GM19395 (cell line): ENCODE data around the gene SOCS3.

Experiments used
- ATAC-seq: cut with Tn5 transposase; IDR thresholded peaks from one replicate; pipeline ENCODE4 v1.9.1; 2021; ENCODE audit warnings: mild to moderate bottlenecking, moderate library complexity; ENCODE audit not compliant: unreplicated experiment

SOCS3 gene

GRCh38 chr17:78391051-78391431 lies 31.2 kb upstream of the SOCS3 start:
- ATAC-seq = no peak

GRCh38 chr17:78390241-78391050 lies 30.6 kb upstream of the SOCS3 start:
- no peak for ATAC-seq

GRCh38 chr17:78387977-78388941 lies 28.4 kb upstream of the SOCS3 start:
- no peak for ATAC-seq

DNA sequence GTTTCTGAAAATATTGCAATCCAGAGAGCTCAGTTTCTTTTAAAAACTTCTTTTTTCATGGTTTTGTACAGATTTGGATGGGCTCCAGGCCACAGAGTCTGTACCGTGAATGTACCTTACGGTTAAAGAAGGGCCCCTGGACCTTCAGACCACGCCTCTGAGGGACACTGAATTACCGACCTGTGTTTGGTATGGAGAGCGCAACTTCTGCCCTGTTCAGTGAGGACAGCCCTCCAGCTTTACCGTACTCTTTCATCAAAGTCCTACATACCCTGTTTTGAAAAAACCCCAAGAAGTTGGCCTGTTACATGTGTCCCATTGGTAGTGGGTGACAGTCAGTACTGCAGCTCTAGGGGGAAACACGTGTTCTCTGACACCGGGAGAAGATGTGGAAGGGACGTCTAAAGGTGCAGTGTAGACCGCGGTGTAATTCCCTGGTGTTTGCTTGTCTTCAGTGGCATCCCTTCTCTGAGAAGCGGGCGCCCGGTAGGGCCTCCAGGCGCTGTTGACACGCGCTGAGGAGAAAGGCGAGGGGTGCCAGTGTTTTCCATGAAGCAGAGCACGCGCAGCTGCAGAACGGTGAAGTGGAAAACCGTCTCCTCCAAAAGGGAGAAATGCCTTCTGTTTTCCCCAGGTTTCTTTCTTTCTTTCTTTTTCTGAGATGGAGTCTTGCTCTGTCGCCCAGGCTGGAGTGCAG lies 24.8 kb upstream of the SOCS3 start:
- ATAC-seq = peak; percentile 1

DNA sequence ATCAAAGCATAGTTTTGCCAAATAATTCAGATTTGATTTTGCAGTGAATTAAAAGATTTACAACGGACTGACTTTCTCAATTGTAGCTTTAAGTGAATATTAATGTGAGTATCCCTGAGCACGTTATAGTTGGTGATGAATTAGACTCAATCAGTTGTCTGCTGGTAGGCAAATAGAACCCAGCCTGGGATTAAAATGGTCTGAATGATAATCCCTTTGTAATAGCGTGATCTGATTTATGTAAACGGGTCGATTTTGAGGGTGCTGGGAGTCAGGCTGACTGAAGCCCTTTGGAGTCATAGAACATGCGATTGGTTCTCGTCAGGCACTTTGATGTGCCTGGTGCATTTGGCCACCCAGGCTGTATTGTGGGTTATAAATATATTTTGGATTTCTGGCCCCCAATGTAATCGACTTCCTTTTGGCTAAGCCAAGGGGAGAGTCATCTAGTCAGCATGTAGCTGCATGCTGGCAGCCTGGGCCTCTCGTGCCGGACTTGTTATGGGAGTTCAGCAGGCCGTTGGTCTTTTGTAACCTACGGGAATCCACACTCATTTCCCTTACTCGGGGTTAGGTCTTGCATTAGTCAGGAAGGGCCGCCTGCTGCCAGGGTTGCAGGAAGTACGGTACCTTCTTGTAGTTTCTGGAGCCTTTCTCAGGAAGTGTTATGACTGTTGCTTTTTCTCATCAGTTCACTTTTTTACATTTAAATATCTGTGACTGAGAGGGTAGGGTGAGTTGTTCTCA lies 24.0 kb upstream of the SOCS3 start:
- peak; percentile 33 for ATAC-seq

DNA sequence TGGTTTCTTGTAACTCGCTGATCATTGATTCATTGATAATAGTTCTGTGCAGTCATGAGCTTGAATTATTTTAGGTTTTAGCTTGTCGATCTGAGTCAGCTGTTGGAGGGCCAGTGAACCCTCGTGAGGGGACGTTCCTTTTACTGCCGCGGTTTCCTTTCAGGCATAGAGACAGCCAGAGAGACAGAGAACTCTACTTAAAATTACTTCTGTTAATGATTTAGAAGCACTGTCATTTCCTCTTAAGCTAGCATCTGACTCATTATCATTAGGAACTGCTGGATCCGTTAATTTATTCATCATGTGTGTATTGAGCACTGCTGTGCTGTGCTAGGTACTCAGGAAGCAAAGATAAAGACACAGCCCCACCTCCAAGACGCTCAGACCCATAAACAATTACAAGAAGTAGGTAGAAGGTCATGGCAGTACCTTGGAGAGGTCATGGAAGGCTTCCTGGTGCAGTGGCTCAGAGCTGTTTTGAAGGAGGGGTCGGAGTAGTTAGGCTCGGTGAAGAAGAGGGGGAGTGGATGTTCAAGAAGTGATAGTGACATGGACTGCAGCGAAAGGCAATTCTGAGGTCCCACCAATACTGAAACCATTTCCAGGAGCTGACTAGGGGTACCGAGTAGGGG lies 21.8 kb upstream of the SOCS3 start:
- ATAC-seq = no peak

- no peak for ATAC-seq
These were observed 20.5 kb upstream of the SOCS3 start for GRCh38 chr17:78380370-78380769.

DNA sequence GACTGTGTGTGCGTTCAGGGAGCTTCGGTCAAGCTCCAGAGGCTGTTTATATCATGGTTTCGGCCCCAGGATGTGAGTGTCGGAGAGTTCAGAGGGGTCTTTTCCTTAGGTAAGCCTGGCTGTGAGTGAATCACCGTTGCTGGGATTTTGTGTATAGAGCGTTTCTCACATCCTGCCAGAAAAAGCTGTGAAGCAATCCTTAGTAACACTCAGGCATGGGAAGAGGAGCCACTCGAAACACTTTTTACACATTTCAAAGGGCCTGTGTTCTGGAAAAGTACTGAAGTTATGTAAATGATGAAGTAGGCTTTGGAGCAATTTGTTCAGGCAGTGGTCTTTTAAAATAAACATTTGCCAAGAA lies 19.2 kb upstream of the SOCS3 start:
- ATAC-seq = no peak

DNA sequence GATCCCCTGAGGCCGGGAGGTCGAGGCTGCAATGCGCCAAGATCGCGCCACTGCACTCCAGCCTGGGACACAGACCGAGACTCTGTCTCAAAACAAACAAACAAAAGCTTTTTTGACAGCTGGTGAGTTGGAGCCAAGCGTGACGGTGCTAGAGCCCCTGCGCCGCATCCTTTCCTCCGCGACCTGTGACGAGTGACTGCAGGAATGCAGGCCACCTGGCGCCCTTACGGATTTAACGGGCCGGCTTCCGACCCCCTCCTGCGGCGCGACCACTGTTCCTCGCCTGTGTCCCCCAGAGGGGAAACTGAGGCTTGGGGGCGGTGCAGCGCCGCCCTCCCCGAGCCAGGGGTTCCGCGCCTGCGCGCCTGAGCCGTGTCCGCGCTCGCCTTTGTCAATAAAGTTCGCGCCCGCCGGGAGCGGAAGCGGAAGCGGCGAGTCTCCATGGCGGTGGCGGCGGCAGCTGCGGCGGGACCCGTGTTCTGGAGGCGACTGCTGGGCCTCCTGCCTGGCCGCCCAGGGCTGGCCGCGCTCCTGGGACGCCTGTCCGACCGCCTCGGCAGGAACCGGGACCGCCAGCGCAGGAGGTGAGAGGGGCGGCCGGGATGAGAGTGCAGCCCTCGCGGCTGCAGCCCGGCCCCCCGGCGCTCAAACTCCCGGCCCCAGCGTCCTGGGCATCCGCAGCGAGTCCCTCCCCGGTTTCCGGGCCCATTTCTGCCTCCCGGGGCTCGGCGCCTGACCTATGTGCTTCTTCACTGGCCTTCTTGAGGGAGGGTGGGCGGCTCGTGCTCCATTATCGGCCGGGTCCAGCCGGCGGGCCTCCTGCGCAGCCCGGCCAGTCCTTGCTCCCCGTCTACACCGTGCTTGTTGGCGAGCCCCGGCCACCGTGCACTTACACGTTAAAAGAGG lies 18.6 kb upstream of the SOCS3 start, which contains the start of gene PGS1:
TSS of gene PGS1 (plus strand) at position 425 of the 906 bp plus-strand sequence. CDS start at position 442, 17 bp downstream.
- no peak for ATAC-seq

DNA sequence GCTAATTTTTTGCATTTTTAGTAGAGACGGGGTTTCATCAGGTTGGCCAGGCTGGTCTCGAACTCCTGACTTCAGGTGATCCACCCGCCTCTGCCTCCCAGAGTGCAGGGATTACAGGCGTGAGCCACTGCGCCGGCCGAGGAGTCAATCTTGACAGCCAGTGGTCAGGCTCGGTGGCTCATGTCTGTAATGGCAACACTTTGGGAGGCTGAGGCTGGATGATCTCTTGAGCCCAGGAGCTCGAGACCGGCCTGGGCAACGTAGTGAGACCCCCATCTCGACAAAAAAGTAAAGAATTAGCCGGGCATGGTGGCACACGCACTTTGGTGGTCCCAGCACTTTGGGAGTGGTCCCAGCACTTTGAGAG lies 18.0 kb upstream of the SOCS3 start:
- ATAC-seq = no peak

- ATAC-seq = no peak
These were observed 16.3 kb upstream of the SOCS3 start for GRCh38 chr17:78376161-78376560.

- no peak for ATAC-seq
These were observed 15.7 kb upstream of the SOCS3 start for GRCh38 chr17:78375401-78376151.

DNA sequence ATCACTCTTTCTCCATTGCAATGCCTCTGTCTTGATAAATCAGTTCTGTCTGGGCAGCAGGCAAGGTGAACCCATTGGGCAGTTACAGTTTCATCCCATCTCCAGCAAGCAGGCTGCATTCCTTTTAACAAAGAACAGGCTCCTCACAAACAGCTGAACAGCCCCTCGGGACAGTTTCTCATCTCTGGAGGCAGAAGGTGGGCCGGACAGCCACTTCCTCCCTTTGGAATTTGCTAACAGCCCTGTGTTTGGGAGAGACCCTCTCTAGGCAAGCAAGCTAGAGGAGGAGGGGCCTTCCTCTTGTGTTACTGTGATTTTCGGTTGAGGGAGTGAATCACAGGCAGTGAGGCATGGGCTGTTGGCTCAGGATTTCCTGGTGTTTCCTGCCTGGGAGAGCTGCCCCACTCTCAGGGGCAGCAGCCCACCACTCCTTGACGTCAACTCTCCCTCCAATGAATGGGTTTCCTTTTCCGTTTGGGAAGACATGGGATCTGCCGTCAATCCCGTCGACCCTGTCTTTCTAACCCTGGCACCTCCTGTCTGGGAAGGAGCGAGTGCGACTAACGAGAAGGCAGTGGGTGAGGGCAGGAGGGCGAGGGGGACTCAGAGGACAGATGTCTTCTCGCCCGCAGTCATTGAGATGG lies 14.9 kb upstream of the SOCS3 start:
- ATAC-seq = no peak

DNA sequence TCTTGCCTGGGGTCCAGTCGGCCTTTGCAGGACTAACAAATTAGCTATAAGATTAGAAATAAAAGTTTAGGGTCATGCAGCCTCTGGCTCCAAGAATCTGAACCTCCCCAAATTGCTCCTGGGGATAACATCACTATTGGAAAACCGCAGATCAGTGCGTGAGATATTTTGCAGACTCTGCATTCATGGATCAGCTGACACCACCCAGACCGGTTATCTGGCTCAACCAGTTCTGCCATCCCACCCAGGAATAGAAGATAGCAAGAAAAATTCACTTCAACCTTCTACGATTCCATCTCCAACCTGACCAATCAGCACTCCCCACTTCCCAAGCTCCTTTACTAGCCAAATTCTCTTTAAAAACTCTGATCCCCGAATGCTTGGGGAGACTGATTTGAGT lies 14.3 kb upstream of the SOCS3 start:
- ATAC-seq = no peak

GRCh38 chr17:78372841-78373240 lies 13.0 kb upstream of the SOCS3 start:
- ATAC-seq = no peak

GRCh38 chr17:78371056-78371455 lies 11.2 kb upstream of the SOCS3 start:
- no peak for ATAC-seq

DNA sequence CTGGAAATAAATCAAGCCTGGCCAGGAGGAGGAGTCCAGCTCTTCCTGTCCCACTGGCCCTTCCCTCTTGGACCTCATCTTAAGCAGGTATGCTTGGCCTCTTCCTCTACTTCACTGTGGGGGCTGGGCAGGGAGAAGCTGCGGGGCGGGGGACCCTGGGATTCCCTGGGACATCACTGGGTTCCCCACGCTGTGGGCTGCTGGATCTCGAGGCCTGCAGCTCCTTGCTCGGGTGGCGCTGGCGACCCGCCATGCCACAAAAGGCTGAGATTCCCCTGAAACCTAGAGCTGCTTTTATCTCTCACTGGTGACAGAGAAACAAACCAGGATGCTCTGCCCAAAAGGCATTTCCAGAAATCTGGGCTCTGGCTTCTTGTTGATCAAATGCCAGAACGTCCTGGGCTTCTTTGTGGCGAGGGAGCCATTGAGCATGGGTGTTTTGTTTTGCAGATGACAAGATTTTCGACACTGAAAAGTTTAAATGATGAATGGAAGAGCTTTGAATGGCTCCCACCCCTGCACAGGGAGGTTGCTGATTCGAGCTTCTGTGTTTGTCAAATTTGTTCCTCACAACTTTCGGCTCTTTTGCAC lies 10.0 kb upstream of the SOCS3 start:
- ATAC-seq = no peak
